HepG2 (cell line): ENCODE measurements around the gene DENND1C. TPM values are rescaled to one million over a fixed set of nuclear protein-coding genes. Genes with fewer than 3 reads are reported as not detected.

Experiments used
- ATRX ChIP-seq: sonication (generic); formaldehyde crosslinking; IDR thresholded peaks from 2 replicates; pipeline ENCODE4 v1.4.0; 2020; ENCODE audit warnings: missing genetic modification reagents, borderline replicate concordance
- STAT6 ChIP-seq: sonication (generic); formaldehyde crosslinking; IDR thresholded peaks from 2 replicates; pipeline ENCODE4 v1.4.0; 2020; ENCODE audit warnings: missing genetic modification reagents, mild to moderate bottlenecking, borderline replicate concordance
- ZBTB40 ChIP-seq, 2 experiments: fragments of 450-650 bp in 1 of 2; sonication (generic) in 1 of 2; formaldehyde crosslinking in 1 of 2; IDR thresholded peaks; 2 replicates each; pipeline versions ENCODE4 v1.6.1 to v1.8.0; 2016 to 2022; ENCODE audit warnings: antibody characterized with exemption in 1 of 2, mild to moderate bottlenecking in 1 of 2, missing genetic modification reagents in 1 of 2
- polyA plus RNA-seq, 8 experiments: library from polyadenylated mRNA; depleted of rRNA in 3 of 8; stranded (reverse) in 7 of 8; unstranded in 1 of 8; fragments of >200 nt; fragmentation: Illumina TruSeq in 4 of 8; extraction: Trizol in 4 of 8; gene quantifications; 2 replicates each; pipeline versions ENCODE4 v1.2.1 to v1.2.3, GENCODE V29; 2011 to 2016; ENCODE audit warnings: low read depth in 4 of 8, missing spikeins in 1 of 8, mixed read lengths in 1 of 8; ENCODE audit not compliant: insufficient read depth in 1 of 8
- total RNA-seq, 5 experiments: library from RNA; depleted of rRNA; stranded (reverse); fragments of >200 nt; fragmentation: Illumina TruSeq; extraction: Trizol; gene quantifications; 2 replicates each; pipeline ENCODE4 v1.2.3, GENCODE V29; 2016; ENCODE audit warnings: low read depth in 1 of 5
- TF ChIP-seq, protein P1 (sequence below): sonication (generic); formaldehyde crosslinking; IDR thresholded peaks from 2 replicates; pipeline ENCODE4 v1.9.0; 2021; ENCODE audit warnings: missing genetic modification reagents, borderline replicate concordance
- TF ChIP-seq, protein P2 (sequence below): sonication (generic); formaldehyde crosslinking; IDR thresholded peaks from 2 replicates; pipeline ENCODE4 v1.4.0; 2020; ENCODE audit warnings: missing genetic modification reagents
- TF ChIP-seq, protein P3 (sequence below): sonication (generic); formaldehyde crosslinking; conservative IDR thresholded peaks from 2 replicates; pipeline ENCODE4 v1.4.0; 2020; ENCODE audit warnings: mild to moderate bottlenecking, missing genetic modification reagents, moderate library complexity

The DENND1C gene
- total and polyA plus RNA-seq, 2 of the 13 experiments (the other 11 are each of a cell fraction or from before 2014, with no cell fraction given) = 0.04 to 0.73 TPM

GRCh38 chr19:6465663-6466062 is 15.9 kb downstream of the DENND1C start (continued):
- TF ChIP-seq STAT6 (CRISPR knock-in tag) (no peak), ATRX (CRISPR knock-in tag) (no peak), ZBTB40 (IDR thresholded peaks at IDR 0.05) (no peak), ZBTB40 (CRISPR knock-in tag; IDR thresholded peaks at IDR 0.05) (no peak)
- TF ChIP-seq, protein P1, sequence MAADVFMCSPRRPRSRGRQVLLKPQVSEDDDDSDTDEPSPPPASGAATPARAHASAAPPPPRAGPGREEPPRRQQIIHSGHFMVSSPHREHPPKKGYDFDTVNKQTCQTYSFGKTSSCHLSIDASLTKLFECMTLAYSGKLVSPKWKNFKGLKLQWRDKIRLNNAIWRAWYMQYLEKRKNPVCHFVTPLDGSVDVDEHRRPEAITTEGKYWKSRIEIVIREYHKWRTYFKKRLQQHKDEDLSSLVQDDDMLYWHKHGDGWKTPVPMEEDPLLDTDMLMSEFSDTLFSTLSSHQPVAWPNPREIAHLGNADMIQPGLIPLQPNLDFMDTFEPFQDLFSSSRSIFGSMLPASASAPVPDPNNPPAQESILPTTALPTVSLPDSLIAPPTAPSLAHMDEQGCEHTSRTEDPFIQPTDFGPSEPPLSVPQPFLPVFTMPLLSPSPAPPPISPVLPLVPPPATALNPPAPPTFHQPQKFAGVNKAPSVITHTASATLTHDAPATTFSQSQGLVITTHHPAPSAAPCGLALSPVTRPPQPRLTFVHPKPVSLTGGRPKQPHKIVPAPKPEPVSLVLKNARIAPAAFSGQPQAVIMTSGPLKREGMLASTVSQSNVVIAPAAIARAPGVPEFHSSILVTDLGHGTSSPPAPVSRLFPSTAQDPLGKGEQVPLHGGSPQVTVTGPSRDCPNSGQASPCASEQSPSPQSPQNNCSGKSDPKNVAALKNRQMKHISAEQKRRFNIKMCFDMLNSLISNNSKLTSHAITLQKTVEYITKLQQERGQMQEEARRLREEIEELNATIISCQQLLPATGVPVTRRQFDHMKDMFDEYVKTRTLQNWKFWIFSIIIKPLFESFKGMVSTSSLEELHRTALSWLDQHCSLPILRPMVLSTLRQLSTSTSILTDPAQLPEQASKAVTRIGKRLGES = no peak
- TF ChIP-seq, protein P2, sequence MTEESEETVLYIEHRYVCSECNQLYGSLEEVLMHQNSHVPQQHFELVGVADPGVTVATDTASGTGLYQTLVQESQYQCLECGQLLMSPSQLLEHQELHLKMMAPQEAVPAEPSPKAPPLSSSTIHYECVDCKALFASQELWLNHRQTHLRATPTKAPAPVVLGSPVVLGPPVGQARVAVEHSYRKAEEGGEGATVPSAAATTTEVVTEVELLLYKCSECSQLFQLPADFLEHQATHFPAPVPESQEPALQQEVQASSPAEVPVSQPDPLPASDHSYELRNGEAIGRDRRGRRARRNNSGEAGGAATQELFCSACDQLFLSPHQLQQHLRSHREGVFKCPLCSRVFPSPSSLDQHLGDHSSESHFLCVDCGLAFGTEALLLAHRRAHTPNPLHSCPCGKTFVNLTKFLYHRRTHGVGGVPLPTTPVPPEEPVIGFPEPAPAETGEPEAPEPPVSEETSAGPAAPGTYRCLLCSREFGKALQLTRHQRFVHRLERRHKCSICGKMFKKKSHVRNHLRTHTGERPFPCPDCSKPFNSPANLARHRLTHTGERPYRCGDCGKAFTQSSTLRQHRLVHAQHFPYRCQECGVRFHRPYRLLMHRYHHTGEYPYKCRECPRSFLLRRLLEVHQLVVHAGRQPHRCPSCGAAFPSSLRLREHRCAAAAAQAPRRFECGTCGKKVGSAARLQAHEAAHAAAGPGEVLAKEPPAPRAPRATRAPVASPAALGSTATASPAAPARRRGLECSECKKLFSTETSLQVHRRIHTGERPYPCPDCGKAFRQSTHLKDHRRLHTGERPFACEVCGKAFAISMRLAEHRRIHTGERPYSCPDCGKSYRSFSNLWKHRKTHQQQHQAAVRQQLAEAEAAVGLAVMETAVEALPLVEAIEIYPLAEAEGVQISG (CRISPR knock-in tag) = no peak
- TF ChIP-seq, protein P3, sequence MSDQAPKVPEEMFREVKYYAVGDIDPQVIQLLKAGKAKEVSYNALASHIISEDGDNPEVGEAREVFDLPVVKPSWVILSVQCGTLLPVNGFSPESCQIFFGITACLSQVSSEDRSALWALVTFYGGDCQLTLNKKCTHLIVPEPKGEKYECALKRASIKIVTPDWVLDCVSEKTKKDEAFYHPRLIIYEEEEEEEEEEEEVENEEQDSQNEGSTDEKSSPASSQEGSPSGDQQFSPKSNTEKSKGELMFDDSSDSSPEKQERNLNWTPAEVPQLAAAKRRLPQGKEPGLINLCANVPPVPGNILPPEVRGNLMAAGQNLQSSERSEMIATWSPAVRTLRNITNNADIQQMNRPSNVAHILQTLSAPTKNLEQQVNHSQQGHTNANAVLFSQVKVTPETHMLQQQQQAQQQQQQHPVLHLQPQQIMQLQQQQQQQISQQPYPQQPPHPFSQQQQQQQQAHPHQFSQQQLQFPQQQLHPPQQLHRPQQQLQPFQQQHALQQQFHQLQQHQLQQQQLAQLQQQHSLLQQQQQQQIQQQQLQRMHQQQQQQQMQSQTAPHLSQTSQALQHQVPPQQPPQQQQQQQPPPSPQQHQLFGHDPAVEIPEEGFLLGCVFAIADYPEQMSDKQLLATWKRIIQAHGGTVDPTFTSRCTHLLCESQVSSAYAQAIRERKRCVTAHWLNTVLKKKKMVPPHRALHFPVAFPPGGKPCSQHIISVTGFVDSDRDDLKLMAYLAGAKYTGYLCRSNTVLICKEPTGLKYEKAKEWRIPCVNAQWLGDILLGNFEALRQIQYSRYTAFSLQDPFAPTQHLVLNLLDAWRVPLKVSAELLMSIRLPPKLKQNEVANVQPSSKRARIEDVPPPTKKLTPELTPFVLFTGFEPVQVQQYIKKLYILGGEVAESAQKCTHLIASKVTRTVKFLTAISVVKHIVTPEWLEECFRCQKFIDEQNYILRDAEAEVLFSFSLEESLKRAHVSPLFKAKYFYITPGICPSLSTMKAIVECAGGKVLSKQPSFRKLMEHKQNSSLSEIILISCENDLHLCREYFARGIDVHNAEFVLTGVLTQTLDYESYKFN (CRISPR knock-in tag) = no peak
